ENCODE results near the gene SF3B4.

- TF ChIP-seq, protein P1, sequence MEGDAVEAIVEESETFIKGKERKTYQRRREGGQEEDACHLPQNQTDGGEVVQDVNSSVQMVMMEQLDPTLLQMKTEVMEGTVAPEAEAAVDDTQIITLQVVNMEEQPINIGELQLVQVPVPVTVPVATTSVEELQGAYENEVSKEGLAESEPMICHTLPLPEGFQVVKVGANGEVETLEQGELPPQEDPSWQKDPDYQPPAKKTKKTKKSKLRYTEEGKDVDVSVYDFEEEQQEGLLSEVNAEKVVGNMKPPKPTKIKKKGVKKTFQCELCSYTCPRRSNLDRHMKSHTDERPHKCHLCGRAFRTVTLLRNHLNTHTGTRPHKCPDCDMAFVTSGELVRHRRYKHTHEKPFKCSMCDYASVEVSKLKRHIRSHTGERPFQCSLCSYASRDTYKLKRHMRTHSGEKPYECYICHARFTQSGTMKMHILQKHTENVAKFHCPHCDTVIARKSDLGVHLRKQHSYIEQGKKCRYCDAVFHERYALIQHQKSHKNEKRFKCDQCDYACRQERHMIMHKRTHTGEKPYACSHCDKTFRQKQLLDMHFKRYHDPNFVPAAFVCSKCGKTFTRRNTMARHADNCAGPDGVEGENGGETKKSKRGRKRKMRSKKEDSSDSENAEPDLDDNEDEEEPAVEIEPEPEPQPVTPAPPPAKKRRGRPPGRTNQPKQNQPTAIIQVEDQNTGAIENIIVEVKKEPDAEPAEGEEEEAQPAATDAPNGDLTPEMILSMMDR (IDR thresholded peaks at IDR 0.05) = no peak
- TF ChIP-seq POLR2A (IDR thresholded peaks at IDR 0.05) = no peak
These were observed 31.0 kb downstream of the SF3B4 start for GRCh38 chr1:149896575-149896974.

All from lower leg skin (tissue), 3 donors.